ENCODE measurements around the gene C11orf86. TPM values are rescaled to one million over a fixed set of nuclear protein-coding genes. Genes with fewer than 3 reads are reported as not detected.

Gene C11orf86
- total RNA-seq, 2 experiments from 2014 or later = not detected

GRCh38 chr11:66969584-66970225 is 5.4 kb upstream of the C11orf86 start:
- no peaks in the 10 kb centered on the region for H3K9me3 Mint-ChIP-seq
- intact Hi-C loops (cut with micrococcal nuclease) = no loop called here
- no peak for DNase-seq
- H3K4me3 Mint-ChIP-seq = no peak overlapping the region
- CTCF ChIA-PET = no interaction called here
- H3K27me3 Mint-ChIP-seq = peaks cover 4% of the 10 kb centered on the region
- H3K4me1 Mint-ChIP-seq (ENCODE audit: low read depth) = peaks cover 8% of the 10 kb centered on the region
- H3K27ac Mint-ChIP-seq = no peak overlapping the region
- POLR2A ChIA-PET = interaction anchor here (0.6 to 1.2 kb wide), 2 partner anchors 11 to 86 kb away, joined by 3 read pairs; partner anchors contain the start of gene PC
- H3K36me3 Mint-ChIP-seq (ENCODE audit: low read depth) = no peaks in the 10 kb centered on the region
- ATAC-seq = no peak
- TF ChIP-seq CTCF (IDR thresholded peaks at IDR 0.05) = no peak

GRCh38 chr11:66970371-66970806 is 4.7 kb upstream of the C11orf86 start:
- Mint-ChIP-seq H3K27ac (no peak overlapping the region), H3K4me1 (ENCODE audit: low read depth) (peaks cover 8% of the 10 kb centered on the region), H3K4me3 (no peak overlapping the region), H3K36me3 (ENCODE audit: low read depth) (no peaks in the 10 kb centered on the region), H3K9me3 (no peaks in the 10 kb centered on the region), H3K27me3 (peaks cover 4% of the 10 kb centered on the region)
- no peak for DNase-seq
- intact Hi-C loops (cut with micrococcal nuclease) = no loop called here
- peak; percentile 42 for ATAC-seq
- no peak for TF ChIP-seq CTCF (IDR thresholded peaks at IDR 0.05)
- ChIA-PET POLR2A (interaction anchor here (1.2 kb wide), 1 partner anchor 12 kb away, joined by 3 read pairs; the partner anchor contains the start of gene PC), CTCF (no interaction called here)

- CTCF ChIA-PET = interaction anchor here (1.0 kb wide), 1 partner anchor 11 kb away, joined by 3 read pairs; no protein-coding TSS in a partner anchor
- POLR2A ChIA-PET = interaction anchor here (1.0 to 1.6 kb wide), 3 partner anchors 8 to 12 kb away, joined by 3 to 11 read pairs (median 3); partner anchors contain the start of gene PC
- DNase-seq = peak; percentile 51
- Mint-ChIP-seq H3K4me3 (no peak overlapping the region), H3K4me1 (ENCODE audit: low read depth) (peaks cover 8% of the 10 kb centered on the region), H3K27me3 (peaks cover 6% of the 10 kb centered on the region), H3K27ac (peak overlapping the region; percentile 41), H3K9me3 (no peaks in the 10 kb centered on the region), H3K36me3 (ENCODE audit: low read depth) (no peaks in the 10 kb centered on the region)
- peak; percentile 91 for ATAC-seq
- no peak for TF ChIP-seq CTCF (IDR thresholded peaks at IDR 0.05)
- intact Hi-C loops (cut with micrococcal nuclease) = no loop called here
These were observed 4.2 kb upstream of the C11orf86 start for GRCh38 chr11:66970807-66971442.

- ChIA-PET CTCF (interaction anchor here (1.0 kb wide), 1 partner anchor 10 kb away, joined by 3 read pairs; no protein-coding TSS in a partner anchor), POLR2A (interaction anchor here (1.0 to 1.6 kb wide), 2 partner anchors 8 to 12 kb away, joined by 3 to 11 read pairs; partner anchors contain the start of gene PC)
- no peak for TF ChIP-seq CTCF (IDR thresholded peaks at IDR 0.05)
- ATAC-seq (no peak), DNase-seq (no peak)
- intact Hi-C loops (cut with micrococcal nuclease) = no loop called here
- no peak overlapping the region for H3K4me3 Mint-ChIP-seq
- peaks cover 5% of the 10 kb centered on the region for H3K27me3 Mint-ChIP-seq
- no peaks in the 10 kb centered on the region for H3K9me3 Mint-ChIP-seq
- peaks cover 8% of the 10 kb centered on the region for H3K4me1 Mint-ChIP-seq (ENCODE audit: low read depth)
- no peaks in the 10 kb centered on the region for H3K36me3 Mint-ChIP-seq (ENCODE audit: low read depth)
- H3K27ac Mint-ChIP-seq = no peak overlapping the region
These were observed 3.6 kb upstream of the C11orf86 start for GRCh38 chr11:66971488-66971887.
